HT-29 (cell line): Measurements from ENCODE around the gene CXCL11. TPM values are rescaled to one million over a fixed set of nuclear protein-coding genes. Genes with fewer than 3 reads are reported as not detected.
A peak's percentile ranks its signal among the peaks of the same experiment; 100 is the strongest.
"Not testable (repeated sequence)": the region's sequence is repeated elsewhere in the genome, so short reads cannot be mapped to it uniquely, and the experiment has no call there.

Source experiments
- DNase-seq: peaks from one replicate; pipeline ENCODE4 v3.0.0-alpha.2; 2015; ENCODE audit warnings: low spot score
- total RNA-seq: library from RNA; depleted of rRNA; stranded (reverse); fragments of >200 nt; shearing (Covaris generic); gene quantifications from 2 replicates; pipeline ENCODE4 v1.2.3, GENCODE V29; 2014

CXCL11 gene
- total RNA-seq, 1 experiment from 2014 or later = 0.31 TPM

GRCh38 chr4:76043306-76043705 lies 7.4 kb upstream of the CXCL11 start:
- not testable (repeated sequence) for DNase-seq

- DNase-seq = not testable (repeated sequence)
These were observed 6.5 kb upstream of the CXCL11 start for GRCh38 chr4:76042241-76042998.

- no peak for DNase-seq
These were observed 985 bp upstream of the CXCL11 start for GRCh38 chr4:76036855-76037254.

- no peak for DNase-seq
These were observed 729 bp downstream of the CXCL11 start for GRCh38 chr4:76035141-76035540.

- DNase-seq = no peak
These were observed 6.6 kb downstream of the CXCL11 start for GRCh38 chr4:76029300-76029699.

- peak; percentile 44 for DNase-seq
These were observed 7.5 kb downstream of the CXCL11 start for GRCh38 chr4:76028350-76028765.

- DNase-seq = no peak
These were observed 11.8 kb downstream of the CXCL11 start for GRCh38 chr4:76024065-76024464.

GRCh38 chr4:76023389-76023788 lies 12.5 kb downstream of the CXCL11 start, which contains the start of gene CXCL10:
TSS of gene CXCL10 (minus strand) at chr4:76023497. CDS start at chr4:76023431, 66 bp downstream.
- no peak for DNase-seq

GRCh38 chr4:76022677-76023076 lies 13.2 kb downstream of the CXCL11 start:
- no peak for DNase-seq

- no peak for DNase-seq
These were observed 13.8 kb downstream of the CXCL11 start for GRCh38 chr4:76022031-76022430.

GRCh38 chr4:76017056-76017686 lies 18.7 kb downstream of the CXCL11 start:
- no peak for DNase-seq

GRCh38 chr4:76016393-76016792 lies 19.5 kb downstream of the CXCL11 start:
- peak; percentile 26 for DNase-seq

- DNase-seq = no peak
These were observed 22.3 kb downstream of the CXCL11 start for GRCh38 chr4:76013540-76013939.

- DNase-seq = no peak
These were observed 23.5 kb downstream of the CXCL11 start for GRCh38 chr4:76012388-76012801.

- no peak for DNase-seq
These were observed 24.0 kb downstream of the CXCL11 start for GRCh38 chr4:76011700-76012387.

- no peak for DNase-seq
These were observed 24.7 kb downstream of the CXCL11 start for GRCh38 chr4:76011018-76011670.

GRCh38 chr4:76010576-76010975 lies 25.3 kb downstream of the CXCL11 start:
- DNase-seq = no peak

- DNase-seq = no peak
These were observed 26.6 kb downstream of the CXCL11 start for GRCh38 chr4:76009311-76009710.

- DNase-seq = peak; percentile 75
These were observed 28.6 kb downstream of the CXCL11 start, which contains the start of gene CXCL9 for GRCh38 chr4:76007089-76007862. TSS of gene CXCL9 (minus strand) at chr4:76007509. CDS start at chr4:76007449, 60 bp downstream.

GRCh38 chr4:76003620-76004019 lies 32.2 kb downstream of the CXCL11 start:
- no peak for DNase-seq

GRCh38 chr4:76003035-76003434 lies 32.8 kb downstream of the CXCL11 start:
- no peak for DNase-seq
